ENCODE results near the gene MAP4K2.
"Not testable (repeated sequence)": the region's sequence is repeated elsewhere in the genome, so short reads cannot be mapped to it uniquely, and the experiment has no call there.

Gene MAP4K2

DNA sequence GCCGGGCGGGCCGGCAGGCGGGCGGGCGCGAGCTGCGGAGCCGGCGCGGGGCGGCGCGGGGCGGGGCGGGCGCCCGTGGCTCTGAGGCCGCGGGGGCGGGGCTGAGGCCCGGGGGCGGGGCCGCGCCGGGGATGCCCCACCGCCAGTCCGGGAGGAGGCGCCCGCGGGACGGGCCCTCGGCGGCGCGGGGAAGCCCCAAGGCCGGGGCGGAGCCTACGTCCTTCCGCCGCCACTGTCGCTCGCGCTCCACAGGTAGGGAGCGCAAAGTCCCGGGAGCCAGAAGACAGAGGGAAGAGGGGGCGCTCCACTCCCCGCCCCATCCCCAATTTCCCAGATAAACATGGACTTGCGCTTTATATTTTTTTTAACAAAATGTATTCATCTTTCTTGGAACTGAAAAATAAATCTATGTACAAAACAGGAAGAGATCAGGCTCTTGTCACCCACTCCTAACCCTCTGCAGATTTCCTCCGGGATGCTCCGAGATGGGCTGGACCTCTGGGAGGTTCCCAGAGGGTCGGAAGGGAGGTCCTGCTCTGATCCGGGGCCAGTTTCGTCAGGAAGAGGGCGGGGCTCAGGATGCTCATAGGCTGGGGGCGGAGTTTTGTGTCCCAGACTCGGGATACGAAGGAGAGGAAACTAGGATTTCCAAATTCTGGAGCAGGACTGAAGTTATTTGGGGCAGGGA, at the start of gene MAP4K2:
Gene MAP4K2, minus strand, starts transcription at position 57 of the 688 bp plus-strand sequence. CDS start 65 bp downstream, outside the sequence.
- peak; percentile 86 for DNase-seq (ENCODE audit: low spot score)

DNA sequence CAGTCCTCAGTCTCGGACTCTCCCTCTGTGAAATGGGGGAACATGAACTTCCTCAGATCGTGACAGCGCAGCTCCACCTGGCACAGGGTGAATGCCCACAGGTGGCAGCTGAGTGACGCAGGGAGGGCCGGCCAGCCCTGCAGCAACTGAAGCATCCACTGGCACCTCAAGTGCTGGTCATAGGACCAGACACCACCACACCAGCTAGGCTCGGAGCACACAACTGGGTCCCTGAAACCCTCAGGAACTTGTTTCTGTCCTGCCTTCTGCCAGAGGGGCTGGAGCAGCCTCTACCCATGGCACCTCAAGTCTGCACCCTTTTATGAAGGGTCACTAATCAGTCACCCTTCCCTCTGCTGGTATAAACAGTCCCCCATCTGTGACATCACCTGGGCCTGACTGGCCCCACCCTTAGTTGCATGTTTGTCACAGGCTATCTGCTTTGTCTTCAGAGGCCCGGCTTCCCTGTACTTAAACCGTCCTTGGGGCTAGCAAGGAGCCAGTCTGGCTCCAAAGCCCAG, 48.9 kb upstream of the MAP4K2 start:
- DNase-seq (ENCODE audit: low spot score) = no peak

DNA sequence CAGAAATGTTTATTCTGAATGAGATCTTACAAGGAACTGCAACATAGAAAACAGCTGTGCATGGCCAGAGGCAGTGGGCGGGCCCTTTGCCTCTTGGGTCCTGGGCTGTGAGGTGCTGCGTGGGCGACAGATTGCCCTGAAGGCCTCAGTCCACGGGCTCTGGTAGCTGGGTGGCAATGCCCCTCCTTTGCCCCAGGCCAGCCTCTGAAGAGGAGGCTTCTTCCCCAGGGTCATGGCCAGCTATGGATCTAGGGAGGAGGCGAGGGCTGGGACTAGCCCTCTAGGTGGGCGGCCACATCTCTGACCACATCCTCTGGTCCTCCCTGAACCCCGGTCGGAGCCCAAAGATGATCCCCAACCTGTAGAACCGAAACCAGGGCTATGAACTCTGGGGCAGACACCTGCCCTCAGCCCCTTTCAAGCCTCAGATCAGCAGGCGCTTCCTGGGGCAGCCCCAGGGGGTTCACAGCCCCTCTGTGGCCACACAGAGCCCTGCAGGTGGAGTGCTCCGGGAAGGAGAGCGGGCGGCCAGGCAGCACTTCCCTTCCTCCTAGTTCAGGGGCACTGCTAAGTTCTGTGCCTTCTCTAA, 48.1 kb upstream of the MAP4K2 start:
- DNase-seq (ENCODE audit: low spot score) = no peak

DNA sequence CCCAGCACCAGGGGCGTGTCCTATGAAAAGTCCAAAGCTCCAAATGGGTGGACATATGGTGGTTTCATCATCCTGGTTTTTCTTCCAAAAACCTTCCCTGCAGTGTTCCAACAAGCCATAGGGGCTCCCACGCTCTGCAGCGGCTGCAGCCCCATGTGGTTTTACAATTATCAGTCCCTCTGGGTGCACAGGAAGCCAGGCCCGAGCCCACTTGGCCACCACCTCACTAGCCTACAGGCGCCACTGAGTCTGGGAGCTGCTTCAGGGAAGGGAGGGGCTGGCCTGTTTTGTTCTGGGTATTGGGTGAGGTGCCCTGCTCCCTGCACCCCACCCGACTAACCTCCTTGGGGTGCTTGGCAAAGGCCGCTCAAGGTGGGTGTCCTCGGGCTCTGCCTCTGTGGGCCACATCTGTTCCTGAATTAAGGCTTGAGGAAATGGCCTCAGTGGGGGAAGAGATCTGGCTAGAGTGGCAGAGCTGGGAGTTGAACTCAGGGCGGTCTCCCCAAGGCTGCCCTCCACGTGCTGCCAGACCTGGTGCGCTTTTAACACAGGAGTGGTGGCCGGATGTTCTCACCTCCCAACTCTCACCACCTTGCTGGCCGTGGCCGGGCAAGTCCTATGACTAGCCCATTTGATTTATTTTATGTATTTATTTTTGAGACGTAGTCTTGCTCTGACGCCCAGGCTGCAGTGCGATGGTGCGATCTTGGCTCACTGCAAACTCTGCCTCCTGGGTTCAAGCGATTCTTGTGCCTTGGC, 46.8 kb upstream of the MAP4K2 start:
- DNase-seq (ENCODE audit: low spot score) = no peak

DNA sequence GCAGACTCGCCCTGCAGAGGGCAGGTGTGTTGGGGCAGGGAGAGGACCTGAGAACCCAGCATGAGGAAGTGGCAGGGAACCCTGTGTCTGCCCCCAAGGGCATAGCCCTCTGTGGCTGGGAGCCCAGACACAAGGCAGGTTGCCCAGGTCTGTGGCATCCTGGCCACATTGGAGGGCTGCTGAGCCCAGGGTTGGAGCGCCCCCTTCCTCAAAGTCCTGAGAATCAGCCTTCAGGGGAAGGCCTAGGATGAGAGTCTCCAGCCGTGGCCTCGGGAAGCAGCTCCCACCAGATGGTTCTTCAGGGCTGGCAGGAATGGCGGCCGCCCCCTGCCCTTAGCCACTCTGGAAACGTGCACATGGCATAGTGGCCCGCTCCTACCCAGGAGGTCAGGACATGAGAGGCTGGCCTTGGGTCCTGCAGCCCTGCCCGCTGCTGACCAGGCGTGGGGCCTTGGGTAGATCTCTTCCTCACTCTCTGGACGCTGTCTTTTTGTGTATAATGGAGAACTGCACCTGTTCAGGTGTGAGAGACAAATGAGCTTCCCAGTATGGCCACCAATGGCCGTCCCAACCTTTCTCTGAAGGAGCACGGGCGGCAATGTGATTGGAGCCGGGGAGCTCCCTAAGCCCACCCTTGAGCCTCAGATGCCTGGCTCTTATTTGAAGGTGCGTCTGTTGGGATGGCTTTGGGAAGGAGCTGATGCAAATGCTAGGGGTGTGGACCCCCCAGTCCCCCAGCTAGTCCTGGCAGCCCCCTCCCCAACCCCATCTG, 46.0 kb upstream of the MAP4K2 start:
- DNase-seq (ENCODE audit: low spot score) = no peak

DNA sequence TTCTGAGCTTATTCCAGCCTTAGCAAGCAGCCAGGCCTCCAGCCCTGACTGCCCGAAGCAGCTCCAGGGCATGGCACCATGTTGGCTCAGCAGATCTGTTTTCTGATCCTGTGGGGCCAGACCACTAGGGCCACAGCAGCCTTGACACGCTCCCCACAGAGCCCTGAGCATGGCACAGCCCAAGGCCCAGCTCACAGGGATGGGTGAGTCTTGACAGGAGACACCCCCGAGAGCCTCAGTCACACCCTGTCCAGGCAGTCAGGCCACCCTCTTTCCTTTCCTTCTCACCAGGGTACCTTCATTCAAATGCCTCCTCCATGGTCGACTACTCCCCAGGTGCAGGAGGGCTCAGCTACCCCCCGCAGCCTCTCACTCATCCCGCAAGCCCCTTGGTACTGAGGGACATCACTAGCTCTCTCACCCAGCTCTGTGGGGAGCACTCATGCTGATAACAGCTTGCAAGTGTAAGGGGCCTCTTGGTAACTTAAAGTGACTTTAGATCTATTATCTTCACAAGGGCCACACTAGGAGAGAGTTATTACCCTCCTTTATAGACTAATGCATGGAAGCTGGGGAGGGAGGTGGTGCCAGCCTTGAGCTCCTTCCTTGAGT, 45.3 kb upstream of the MAP4K2 start:
- DNase-seq (ENCODE audit: low spot score) = no peak

DNA sequence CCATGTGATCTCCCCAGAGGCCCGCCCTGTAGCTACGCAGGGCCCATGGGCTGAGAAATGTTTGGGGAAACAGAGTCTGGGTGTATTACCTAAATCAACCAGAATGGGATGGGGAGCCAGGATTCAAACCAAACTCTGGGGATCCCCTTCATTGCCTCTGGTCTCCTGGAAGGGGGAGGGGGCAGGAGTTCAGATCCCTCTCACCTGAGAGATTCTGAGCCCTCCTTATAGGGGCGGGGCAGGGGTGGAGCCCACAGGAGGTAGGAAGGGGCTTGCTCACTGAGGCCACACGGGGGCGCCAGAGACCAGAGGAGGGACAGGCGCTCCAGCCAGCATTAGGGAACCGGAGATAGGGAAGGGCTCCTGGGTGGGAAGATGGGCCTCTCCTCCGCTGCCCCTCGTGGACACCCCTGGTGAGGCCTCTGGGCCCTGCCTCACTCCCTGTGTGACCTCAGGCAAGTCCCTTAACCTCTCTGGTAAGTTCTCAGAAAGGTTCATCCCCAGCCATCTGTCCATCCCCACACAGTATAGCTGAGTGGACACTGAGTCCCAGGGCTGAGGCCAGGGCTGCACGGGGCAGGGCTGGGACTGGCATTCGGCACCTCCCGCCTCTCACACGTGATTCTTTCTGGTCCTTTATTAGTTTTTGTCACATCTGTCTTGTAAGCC, 44.1 kb upstream of the MAP4K2 start:
- peak; percentile 81 for DNase-seq (ENCODE audit: low spot score)

DNA sequence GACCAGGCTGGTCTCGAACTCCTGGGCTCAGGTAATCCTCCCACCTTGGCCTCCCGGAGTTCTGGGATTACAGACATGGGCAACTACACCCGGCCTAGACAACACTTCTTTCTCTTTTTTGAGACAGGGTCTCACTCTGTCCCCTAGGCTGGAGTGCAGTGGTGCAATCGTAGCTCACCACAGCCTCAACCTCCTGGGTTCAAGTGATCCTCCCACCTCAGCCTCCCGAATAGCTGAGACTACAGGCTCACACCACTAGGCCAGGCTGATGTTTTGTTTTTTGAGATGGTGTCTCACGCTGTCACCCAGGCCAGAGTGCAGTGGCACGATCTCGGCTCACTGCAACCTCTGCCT, 42.7 kb upstream of the MAP4K2 start:
- not testable (repeated sequence) for DNase-seq (ENCODE audit: low spot score)

DNA sequence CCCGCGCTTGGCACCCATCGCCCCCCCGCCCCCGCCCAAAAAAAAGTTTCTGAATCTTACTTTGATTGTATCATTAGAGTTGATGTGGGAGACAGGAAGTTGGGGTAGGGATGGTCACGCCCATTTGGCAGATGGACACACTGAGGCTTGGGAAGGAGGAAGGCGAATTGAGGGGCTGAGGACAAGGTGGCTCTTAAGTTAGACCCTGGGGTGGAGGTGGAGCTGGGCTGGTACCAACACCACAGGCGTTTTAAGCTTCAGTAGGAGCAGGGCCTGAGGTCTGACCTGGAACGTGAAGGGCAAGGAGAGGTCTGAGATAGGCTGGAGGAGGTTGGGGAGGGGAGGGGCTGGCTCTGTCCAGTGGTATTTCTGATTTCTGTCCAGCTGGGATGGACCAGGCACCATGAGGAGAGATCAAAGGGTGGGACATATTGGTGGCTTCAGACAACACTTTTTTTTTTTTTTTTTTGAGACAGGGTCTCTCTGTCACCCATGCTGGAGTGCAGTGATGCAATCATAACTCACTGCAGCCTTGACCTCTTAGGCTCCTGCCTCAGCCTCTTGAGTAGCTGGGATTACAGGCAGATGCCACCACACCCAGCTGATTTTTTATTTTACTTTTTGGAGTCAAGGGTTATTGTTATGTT, 42.2 kb upstream of the MAP4K2 start:
- no peak for DNase-seq (ENCODE audit: low spot score)

DNA sequence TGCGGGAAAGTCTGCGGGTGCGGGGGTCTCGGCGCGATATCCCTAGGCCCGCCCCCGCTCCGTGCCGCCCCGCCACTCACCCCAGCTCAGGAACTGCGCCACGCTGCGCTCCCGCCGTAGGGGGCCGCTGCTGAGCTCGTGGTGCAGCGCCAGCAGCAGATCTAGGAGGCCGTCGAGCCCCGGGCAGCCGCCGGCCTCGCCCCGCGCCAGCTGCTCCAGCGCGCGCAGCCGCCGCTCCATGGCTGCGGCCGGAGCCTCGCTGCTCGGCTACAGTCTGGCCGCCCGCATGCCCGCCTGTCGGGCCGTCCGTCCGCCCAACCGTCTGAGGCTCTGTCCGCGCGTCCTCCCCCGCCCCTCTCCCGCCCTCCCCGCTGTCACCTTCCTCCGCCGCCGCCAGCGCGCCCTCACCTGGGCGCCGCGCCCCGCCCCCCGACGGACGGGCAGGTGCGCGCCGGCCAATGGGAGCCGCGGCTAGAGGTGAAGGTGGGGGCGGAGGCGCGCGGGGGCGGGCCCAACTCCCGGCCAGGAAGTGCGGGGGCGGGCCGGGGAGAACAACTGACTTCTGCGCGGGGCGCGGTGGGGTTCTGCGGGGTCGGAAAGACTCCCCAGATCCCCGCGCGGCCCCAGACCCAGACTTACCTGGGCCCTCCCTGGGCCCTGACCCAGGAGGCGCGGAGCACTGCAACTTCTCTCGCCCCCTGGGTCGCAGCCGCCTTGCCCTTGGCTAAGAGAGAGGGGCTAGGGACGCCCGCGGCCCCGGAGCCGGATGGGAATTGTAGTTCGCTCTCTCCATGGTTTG, 41.5 kb upstream of the MAP4K2 start, which contains the start of gene CDC42BPG:
Gene CDC42BPG, minus strand, starts transcription at position 324 of the 799 bp plus-strand sequence. Its CDS starts 84 bp downstream, at position 240.
- DNase-seq (ENCODE audit: low spot score) = no peak

DNA sequence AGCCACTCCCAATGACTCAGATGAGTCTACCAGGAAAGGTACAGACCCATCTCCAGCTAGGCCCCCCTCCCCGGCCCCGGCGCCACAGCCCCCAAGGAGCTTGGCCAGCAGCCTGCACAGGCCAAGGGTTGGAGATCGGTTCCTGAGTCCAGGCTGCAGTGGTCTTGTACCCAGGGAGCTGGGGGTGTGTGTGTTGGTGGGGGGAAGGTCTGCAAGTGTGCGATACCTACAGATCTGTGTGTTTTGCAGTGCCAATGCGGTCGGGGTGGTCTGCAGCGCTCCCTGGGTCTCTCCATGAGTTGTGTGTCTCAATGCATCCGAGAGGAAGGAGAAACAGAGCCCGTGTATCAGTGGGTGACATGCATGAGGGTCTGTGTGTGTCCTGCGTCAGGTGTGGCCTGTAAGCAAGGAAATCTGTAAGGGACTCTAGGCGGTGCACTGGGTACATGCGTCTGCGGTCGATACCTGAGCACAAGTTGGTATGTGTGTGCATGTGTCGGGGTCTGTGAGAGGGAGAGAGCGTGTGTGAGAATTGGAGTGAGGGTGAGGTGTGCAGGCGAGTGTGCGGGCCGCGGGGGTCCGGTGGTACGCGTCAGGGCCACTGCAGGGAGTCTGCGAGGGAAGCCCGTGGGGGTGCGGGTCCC, 40.8 kb upstream of the MAP4K2 start:
- no peak for DNase-seq (ENCODE audit: low spot score)

DNA sequence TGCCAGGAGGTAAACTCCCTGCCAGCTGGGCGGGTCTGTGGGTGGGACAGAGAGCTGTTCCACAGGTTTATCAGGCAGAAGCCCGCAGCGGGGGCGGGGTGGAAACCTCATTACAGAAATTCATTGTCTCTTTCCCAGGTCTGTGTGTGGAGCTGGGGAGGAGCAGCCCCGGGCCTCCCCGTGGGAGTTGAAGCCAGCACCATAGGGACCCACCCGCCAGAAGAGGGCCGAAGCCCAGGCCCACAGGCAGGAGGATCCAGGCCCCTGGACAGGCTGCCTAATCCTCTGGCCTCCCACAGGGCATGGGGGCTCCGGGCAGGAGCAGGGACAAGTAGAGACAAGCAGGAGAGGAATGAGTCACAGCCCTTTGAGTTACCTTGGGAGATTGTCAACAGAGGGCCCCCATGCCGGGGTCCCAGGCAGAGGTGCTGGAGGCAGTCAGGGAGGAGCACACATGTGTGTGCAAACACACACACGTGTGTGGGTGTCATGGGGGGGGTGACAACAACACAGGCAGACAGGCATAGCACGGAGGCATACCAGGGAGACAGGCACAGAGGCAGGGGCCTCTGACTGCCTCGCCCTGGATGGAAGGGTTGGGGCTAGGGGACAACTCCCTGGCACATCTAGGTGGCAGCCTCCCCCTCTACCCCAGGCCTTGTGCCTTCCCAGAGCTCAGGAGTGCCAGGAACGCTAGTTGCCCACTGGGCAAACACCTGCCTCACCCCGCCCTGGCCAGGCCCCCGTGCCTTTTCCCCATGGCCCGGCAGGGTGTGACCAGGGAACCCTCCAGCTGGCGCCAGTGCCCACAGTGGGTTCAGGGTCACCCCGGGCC, 40.1 kb upstream of the MAP4K2 start:
- no peak for DNase-seq (ENCODE audit: low spot score)

DNA sequence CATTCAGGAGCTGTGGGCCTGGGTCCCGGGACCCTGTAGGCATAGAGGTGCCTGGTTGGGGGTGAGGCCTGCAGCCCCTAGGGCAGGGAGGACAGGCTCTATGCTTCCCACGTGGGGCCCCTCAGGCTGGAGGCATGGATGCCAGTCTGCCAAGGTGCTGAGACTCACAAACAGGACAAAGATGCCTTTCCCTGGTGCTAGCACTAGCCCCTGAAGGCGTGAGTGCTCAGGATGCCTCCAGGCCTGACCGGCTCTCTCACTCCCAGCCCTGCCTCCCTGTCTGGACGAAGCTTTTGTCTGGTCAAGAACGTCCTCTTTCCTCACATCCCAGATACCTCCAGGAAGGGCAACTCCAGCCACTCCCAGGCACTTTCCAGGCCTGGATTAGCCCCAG, 39.3 kb upstream of the MAP4K2 start:
- DNase-seq (ENCODE audit: low spot score) = no peak

DNA sequence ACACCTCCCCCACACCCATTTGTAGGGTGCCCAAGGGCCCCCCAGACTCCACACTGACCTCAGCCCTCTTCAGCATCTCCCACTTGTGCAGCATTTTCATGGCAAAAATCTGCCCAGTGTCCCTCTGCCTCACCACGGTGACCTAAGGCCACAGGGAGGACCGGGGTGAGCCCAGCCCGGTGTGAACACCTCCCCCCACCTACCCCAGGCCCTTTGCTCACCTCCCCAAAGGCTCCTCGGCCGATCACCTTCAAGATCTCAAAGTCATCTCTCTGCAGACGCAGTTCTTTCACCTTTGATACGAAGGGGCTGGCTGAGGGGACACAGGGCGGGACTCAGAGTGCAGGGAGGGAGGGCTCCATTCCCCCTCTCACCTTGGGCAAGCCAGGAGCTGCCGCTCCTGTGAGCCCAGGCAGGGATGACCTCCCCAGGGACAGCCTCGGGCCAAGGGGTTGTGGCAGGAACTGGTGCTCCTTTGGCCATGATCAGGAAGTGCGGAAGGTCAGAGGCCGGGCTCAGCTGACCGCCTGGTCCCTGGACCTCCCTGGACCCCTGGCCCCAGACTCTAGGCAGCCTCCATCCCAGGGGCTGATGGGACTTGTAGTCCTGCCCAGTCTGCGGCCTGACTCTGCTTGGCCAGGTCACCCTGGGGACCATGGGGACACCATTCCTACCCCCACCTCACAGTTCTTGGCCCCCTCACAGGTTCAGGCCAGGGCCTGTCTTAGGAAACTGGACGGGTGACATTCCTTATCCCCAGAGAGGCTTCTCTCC, 38.8 kb upstream of the MAP4K2 start:
- DNase-seq (ENCODE audit: low spot score) = no peak

DNA sequence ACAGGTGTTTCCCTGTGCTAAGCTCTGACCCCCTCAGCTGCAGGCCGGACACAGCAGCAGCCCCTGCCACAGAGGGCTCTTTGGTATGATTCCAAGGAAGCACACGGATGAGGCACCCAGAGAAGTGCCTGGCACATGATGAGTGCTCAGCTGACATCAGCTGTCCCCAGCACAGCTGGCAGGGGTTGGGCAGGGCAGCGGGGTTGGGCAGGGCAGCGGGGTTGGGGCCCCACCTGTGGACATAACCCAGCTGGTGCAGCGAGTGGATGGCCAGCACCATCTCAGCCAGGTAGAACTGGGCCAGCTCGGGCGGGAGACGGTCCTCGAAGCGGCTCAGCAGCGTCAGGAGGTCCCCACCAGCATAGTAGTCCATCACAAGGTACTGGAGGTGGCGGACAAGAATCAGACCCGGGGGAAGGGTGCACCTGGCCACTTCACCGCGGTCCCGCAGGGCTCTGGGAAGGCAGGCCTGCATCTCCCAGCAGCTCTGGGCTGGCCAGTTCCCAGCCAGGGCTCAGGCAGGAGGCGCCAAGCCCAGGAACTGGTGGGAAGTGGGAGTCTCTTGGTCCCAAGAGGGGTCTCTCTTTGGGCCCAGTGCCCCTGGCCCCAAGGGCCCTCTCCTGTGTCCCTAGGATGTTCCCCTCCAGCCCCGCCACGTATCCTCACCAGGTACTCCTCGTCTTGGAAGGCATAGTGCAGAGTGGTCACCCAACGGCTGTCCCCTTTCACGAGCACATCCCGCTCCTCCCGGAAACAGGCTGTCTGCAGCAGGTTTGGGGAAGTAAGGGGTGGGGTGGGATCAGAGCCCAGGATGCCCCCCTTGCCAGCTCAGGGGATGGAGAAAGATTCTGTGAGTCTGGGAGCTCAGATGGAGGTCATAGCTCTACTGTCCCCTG, 37.1 kb upstream of the MAP4K2 start:
- no peak for DNase-seq (ENCODE audit: low spot score)

DNA sequence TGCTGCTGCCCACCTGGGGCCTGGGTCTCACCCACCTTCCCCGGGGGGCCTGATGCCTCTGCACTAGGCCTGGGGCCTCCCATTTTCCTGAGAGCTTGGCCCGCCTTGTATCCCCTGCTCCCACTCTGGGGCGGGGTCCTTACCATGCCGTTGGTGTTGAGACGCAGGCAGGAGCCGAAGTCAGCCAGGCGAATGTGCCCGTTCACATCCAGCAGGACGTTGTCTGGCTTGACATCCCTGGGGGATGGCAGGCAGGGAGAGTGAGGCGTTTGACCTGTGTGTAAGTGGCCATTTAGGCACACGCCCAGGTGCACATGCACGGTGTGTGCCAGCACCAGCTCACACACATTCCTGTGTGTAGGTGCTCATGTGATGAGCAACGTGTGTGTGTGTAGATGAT, 36.3 kb upstream of the MAP4K2 start:
- no peak for DNase-seq (ENCODE audit: low spot score)
